ENCODE measurements around the gene NCL. TPM values are rescaled to one million over a fixed set of nuclear protein-coding genes. Genes with fewer than 3 reads are reported as not detected.

The NCL gene
- total RNA-seq, 1 experiment from 2014 or later = 1,077 TPM

GRCh38 chr2:231436957-231437356 is 27.3 kb downstream of the NCL start:
- no peaks in the 10 kb centered on the region for H3K36me3 ChIP-seq (ENCODE audit: control insufficient read depth in 1 of 2, insufficient read depth in 2 of 2, low read length in 2 of 2)
- BruUV-seq (replicated peaks) = no TSS peak
- intact Hi-C loops (cut with micrococcal nuclease) = no loop called here
- no peaks in the 10 kb centered on the region for H3K27me3 ChIP-seq (ENCODE audit: insufficient read depth, low read length)
- H3K9ac ChIP-seq (ENCODE audit: low read length) = no peak overlapping the region
- DNase-seq (ENCODE audit: low read depth, low spot score) (no peak), ATAC-seq (no peak)
- CTCF ChIA-PET = no interaction called here
- no peaks in the 10 kb centered on the region for H3K4me1 ChIP-seq (ENCODE audit: control insufficient read depth in 1 of 2, insufficient read depth in 2 of 2, low read length in 2 of 2)
- H3K9me2 ChIP-seq (ENCODE audit: insufficient read depth) = no peaks in the 10 kb centered on the region
- no peak overlapping the region for H3K27ac ChIP-seq (ENCODE audit: low read depth, low read length)
- H2AFZ ChIP-seq (ENCODE audit: low read depth, low read length, poor library complexity, severe bottlenecking) = no peak overlapping the region
- no peaks in the 10 kb centered on the region for H3K9me3 ChIP-seq (ENCODE audit: control insufficient read depth in 1 of 2, insufficient read depth in 1 of 2, low read depth in 1 of 2, low read length in 2 of 2)
- TF ChIP-seq SP1 (IDR thresholded peaks at IDR 0.05; ENCODE audit: low read depth) (no peak), SRF (IDR thresholded peaks at IDR 0.05; ENCODE audit: low read depth) (no peak), EZH2 (IDR thresholded peaks at IDR 0.05) (no peak)
- H3K79me2 ChIP-seq (ENCODE audit: insufficient read depth, low read length) = no peaks in the 10 kb centered on the region
- no peak overlapping the region for H3K4me3 ChIP-seq (replicated peaks in 1 of 2; ENCODE audit: low read depth in 1 of 2, low read length in 2 of 2)
- RAD21 ChIA-PET (ENCODE audit: low non-redundant PET in 1 of 2, low total read pairs in 2 of 2, uncharacterized antibody in 2 of 2, unreplicated experiment in 2 of 2) = no interaction called here
- POLR2A ChIA-PET = no interaction called here
- no peak overlapping the region for H3K4me2 ChIP-seq (ENCODE audit: low read length)
- H4K20me1 ChIP-seq (ENCODE audit: insufficient read depth) = no peaks in the 10 kb centered on the region

- Histone ChIP-seq H3K9me3 (ENCODE audit: control insufficient read depth in 1 of 2, insufficient read depth in 1 of 2, low read depth in 1 of 2, low read length in 2 of 2) (peaks cover 3 to 14% of the 10 kb centered on the region in 2 experiments; a peak in 1 of 4 replicates), H4K20me1 (ENCODE audit: insufficient read depth) (no peaks in the 10 kb centered on the region), H3K27ac (ENCODE audit: low read depth, low read length) (no peak overlapping the region), H3K4me3 (replicated peaks in 1 of 2; ENCODE audit: low read depth in 1 of 2, low read length in 2 of 2) (no peak overlapping the region), H2AFZ (ENCODE audit: low read depth, low read length, poor library complexity, severe bottlenecking) (no peak overlapping the region), H3K4me2 (ENCODE audit: low read length) (no peak overlapping the region), H3K9me2 (ENCODE audit: insufficient read depth) (no peaks in the 10 kb centered on the region), H3K36me3 (ENCODE audit: control insufficient read depth in 1 of 2, insufficient read depth in 2 of 2, low read length in 2 of 2) (no peaks in the 10 kb centered on the region), H3K27me3 (ENCODE audit: insufficient read depth, low read length) (no peaks in the 10 kb centered on the region), H3K9ac (ENCODE audit: low read length) (no peak overlapping the region), H3K79me2 (ENCODE audit: insufficient read depth, low read length) (no peaks in the 10 kb centered on the region), H3K4me1 (ENCODE audit: control insufficient read depth in 1 of 2, insufficient read depth in 2 of 2, low read length in 2 of 2) (no peaks in the 10 kb centered on the region)
- ChIA-PET POLR2A (interaction anchor here (0.7 kb wide), 1 partner anchor 1515 kb away, joined by 3 read pairs; no protein-coding TSS in a partner anchor), RAD21 (ENCODE audit: low non-redundant PET in 1 of 2, low total read pairs in 2 of 2, uncharacterized antibody in 2 of 2, unreplicated experiment in 2 of 2) (no interaction called here), CTCF (no interaction called here)
- ATAC-seq (no peak), DNase-seq (ENCODE audit: low read depth, low spot score) (no peak)
- intact Hi-C loops (cut with micrococcal nuclease) = no loop called here
- no TSS peak for BruUV-seq (replicated peaks)
- TF ChIP-seq YY1 (IDR thresholded peaks at IDR 0.05; ENCODE audit: extremely low read depth, insufficient replicate concordance, low read depth, low read length) (no peak), SIN3A (IDR thresholded peaks at IDR 0.05; ENCODE audit: low read depth) (no peak), CBX3 (IDR thresholded peaks at IDR 0.05; ENCODE audit: low read depth) (no peak), POLR2AphosphoS5 (IDR thresholded peaks at IDR 0.05; ENCODE audit: low read depth, low read length) (no peak), ZFX (IDR thresholded peaks at IDR 0.05) (no peak), EZH2 (IDR thresholded peaks at IDR 0.05) (no peak), SP1 (IDR thresholded peaks at IDR 0.05; ENCODE audit: low read depth) (no peak), EZH2phosphoT487 (IDR thresholded peaks at IDR 0.05; ENCODE audit: borderline replicate concordance) (no peak), ZNF274 (IDR thresholded peaks at IDR 0.05; ENCODE audit: low read depth, low read length) (no peak), SRF (IDR thresholded peaks at IDR 0.05; ENCODE audit: low read depth) (no peak), ELF1 (IDR thresholded peaks at IDR 0.05; ENCODE audit: borderline replicate concordance, low read depth) (no peak), CEBPB (IDR thresholded peaks at IDR 0.05; ENCODE audit: low read depth) (no peak)
- TF ChIP-seq, protein P1, sequence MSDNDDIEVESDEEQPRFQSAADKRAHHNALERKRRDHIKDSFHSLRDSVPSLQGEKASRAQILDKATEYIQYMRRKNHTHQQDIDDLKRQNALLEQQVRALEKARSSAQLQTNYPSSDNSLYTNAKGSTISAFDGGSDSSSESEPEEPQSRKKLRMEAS (IDR thresholded peaks at IDR 0.05) = no peak
- TF ChIP-seq, protein P2, sequence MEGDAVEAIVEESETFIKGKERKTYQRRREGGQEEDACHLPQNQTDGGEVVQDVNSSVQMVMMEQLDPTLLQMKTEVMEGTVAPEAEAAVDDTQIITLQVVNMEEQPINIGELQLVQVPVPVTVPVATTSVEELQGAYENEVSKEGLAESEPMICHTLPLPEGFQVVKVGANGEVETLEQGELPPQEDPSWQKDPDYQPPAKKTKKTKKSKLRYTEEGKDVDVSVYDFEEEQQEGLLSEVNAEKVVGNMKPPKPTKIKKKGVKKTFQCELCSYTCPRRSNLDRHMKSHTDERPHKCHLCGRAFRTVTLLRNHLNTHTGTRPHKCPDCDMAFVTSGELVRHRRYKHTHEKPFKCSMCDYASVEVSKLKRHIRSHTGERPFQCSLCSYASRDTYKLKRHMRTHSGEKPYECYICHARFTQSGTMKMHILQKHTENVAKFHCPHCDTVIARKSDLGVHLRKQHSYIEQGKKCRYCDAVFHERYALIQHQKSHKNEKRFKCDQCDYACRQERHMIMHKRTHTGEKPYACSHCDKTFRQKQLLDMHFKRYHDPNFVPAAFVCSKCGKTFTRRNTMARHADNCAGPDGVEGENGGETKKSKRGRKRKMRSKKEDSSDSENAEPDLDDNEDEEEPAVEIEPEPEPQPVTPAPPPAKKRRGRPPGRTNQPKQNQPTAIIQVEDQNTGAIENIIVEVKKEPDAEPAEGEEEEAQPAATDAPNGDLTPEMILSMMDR (IDR thresholded peaks at IDR 0.05 in 2 of 3, conservative IDR thresholded peaks at IDR 0.05 in 1 of 3; ENCODE audit: borderline replicate concordance in 1 of 3, insufficient read depth in 1 of 3, low read depth in 2 of 3, low read length in 2 of 3) = no peak
- TF ChIP-seq, protein P3, sequence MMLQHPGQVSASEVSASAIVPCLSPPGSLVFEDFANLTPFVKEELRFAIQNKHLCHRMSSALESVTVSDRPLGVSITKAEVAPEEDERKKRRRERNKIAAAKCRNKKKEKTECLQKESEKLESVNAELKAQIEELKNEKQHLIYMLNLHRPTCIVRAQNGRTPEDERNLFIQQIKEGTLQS (IDR thresholded peaks at IDR 0.05) = no peak
These were observed 30.3 kb downstream of the NCL start for GRCh38 chr2:231433990-231434389.

Data from HCT116 (cell line).